WTC11 (cell line): Measurements from ENCODE around the gene INPP4B. TPM values are rescaled to one million over a fixed set of nuclear protein-coding genes. Genes with fewer than 3 reads are reported as not detected.

Experiments
- ATAC-seq: fragments of 200-7000 bp; cut with Tn5 transposase; 2 replicates; pipeline ENCODE4 v1.10.0; 2021; ENCODE audit warnings: mild to moderate bottlenecking, moderate library complexity
- CTCF ChIA-PET: fragments of 300-600 bp; sonication (Branson Sonifier 250); formaldehyde crosslinking; loops from one replicate; lab custom pipeline; 2021; ENCODE audit warnings: antibody characterized with exemption; lab: Charles Lee
- POLR2A ChIA-PET: fragments of 350-600 bp; sonication (Branson Sonifier 250); formaldehyde crosslinking; loops from one replicate; lab custom pipeline; 2021; ENCODE audit warnings: antibody characterized with exemption; lab: Charles Lee
- DNase-seq: peaks from one replicate; pipeline ENCODE4 v3.0.0; 2021; ENCODE audit warnings: low spot score
- H3K27ac Mint-ChIP-seq: 2 replicates; pipeline ENCODE4 v1.8.0; 2021; ENCODE audit warnings: mixed read lengths
- H3K27me3 Mint-ChIP-seq: 2 replicates; pipeline ENCODE4 v1.8.0; 2021; ENCODE audit warnings: low read depth, mild to moderate bottlenecking, moderate library complexity, mixed read lengths
- H3K36me3 Mint-ChIP-seq: 2 replicates; pipeline ENCODE4 v1.8.0; 2021; ENCODE audit warnings: mixed read lengths
- H3K4me1 Mint-ChIP-seq: 2 replicates; pipeline ENCODE4 v1.8.0; 2022; ENCODE audit warnings: mixed read lengths
- H3K4me3 Mint-ChIP-seq: 2 replicates; pipeline ENCODE4 v1.8.0; 2021; ENCODE audit warnings: mild to moderate bottlenecking, moderate library complexity, mixed read lengths
- H3K9me3 Mint-ChIP-seq: 2 replicates; pipeline ENCODE4 v1.8.0; 2021; ENCODE audit warnings: mixed read lengths
- AR ChIP-seq: fragments of 250-450 bp; sonication (Bioruptor Pico); IDR thresholded peaks from 2 replicates; pipeline ENCODE4 v1.9.0; 2021; ENCODE audit warnings: mild to moderate bottlenecking
- CBFB ChIP-seq: sonication (generic); formaldehyde crosslinking; IDR thresholded peaks from 2 replicates; pipeline ENCODE4 v1.8.1; 2022; ENCODE audit warnings: mild to moderate bottlenecking, low read depth, missing genetic modification reagents
- CTCF ChIP-seq: fragments of 200-600 bp; IDR thresholded peaks from 2 replicates; pipeline ENCODE4 v1.8.0; 2022; ENCODE audit warnings: antibody characterized with exemption
- E2F4 ChIP-seq: sonication (generic); formaldehyde crosslinking; IDR thresholded peaks from 2 replicates; pipeline ENCODE4 v1.8.1; 2022; ENCODE audit warnings: low read depth, mild to moderate bottlenecking, moderate library complexity, missing genetic modification reagents, borderline replicate concordance
- FOXJ3 ChIP-seq: sonication (generic); formaldehyde crosslinking; IDR thresholded peaks from 2 replicates; pipeline ENCODE4 v1.9.0; 2021; ENCODE audit warnings: missing genetic modification reagents, mild to moderate bottlenecking, borderline replicate concordance
- GABPB1 ChIP-seq: sonication (generic); formaldehyde crosslinking; IDR thresholded peaks from 2 replicates; pipeline ENCODE4 v1.8.1; 2023; ENCODE audit warnings: mild to moderate bottlenecking, missing genetic modification reagents
- HMGXB4 ChIP-seq: sonication (generic); formaldehyde crosslinking; IDR thresholded peaks from 2 replicates; pipeline ENCODE4 v1.8.1; 2023; ENCODE audit warnings: mild to moderate bottlenecking, moderate library complexity, missing genetic modification reagents
- JAZF1 ChIP-seq: fragments of 250-450 bp; sonication (Bioruptor Pico); IDR thresholded peaks from 2 replicates; pipeline ENCODE4 v1.9.0; 2021; ENCODE audit warnings: moderate library complexity, mild to moderate bottlenecking, inconsistent platforms
- MYBL2 ChIP-seq: sonication (generic); formaldehyde crosslinking; IDR thresholded peaks from 2 replicates; pipeline ENCODE4 v1.8.1; 2023; ENCODE audit warnings: mild to moderate bottlenecking, moderate library complexity, missing genetic modification reagents
- NFATC4 ChIP-seq: fragments of 250-450 bp; sonication (Bioruptor Pico); IDR thresholded peaks from 2 replicates; pipeline ENCODE4 v1.9.0; 2021; ENCODE audit warnings: mild to moderate bottlenecking
- NR3C1 ChIP-seq: sonication (generic); formaldehyde crosslinking; conservative IDR thresholded peaks from 2 replicates; pipeline ENCODE4 v1.8.1; 2023; ENCODE audit warnings: low read depth, mild to moderate bottlenecking, missing genetic modification reagents
- RORB ChIP-seq: fragments of 250-450 bp; sonication (Bioruptor Pico); IDR thresholded peaks from 2 replicates; pipeline ENCODE4 v1.9.0; 2021; ENCODE audit warnings: mild to moderate bottlenecking
- SOX15 ChIP-seq: fragments of 250-450 bp; sonication (Bioruptor Pico); IDR thresholded peaks from 2 replicates; pipeline ENCODE4 v1.9.0; 2021; ENCODE audit warnings: mild to moderate bottlenecking
- USF1 ChIP-seq: sonication (generic); formaldehyde crosslinking; IDR thresholded peaks from 2 replicates; pipeline ENCODE4 v1.8.0; 2022; ENCODE audit warnings: mild to moderate bottlenecking, missing genetic modification reagents
- total RNA-seq: library from RNA; stranded (reverse); gene quantifications from 3 replicates; pipeline ENCODE4 v1.2.3, GENCODE V29; 2021
- TF ChIP-seq, protein P1 (sequence below): sonication (generic); formaldehyde crosslinking; IDR thresholded peaks from 2 replicates; pipeline ENCODE4 v1.8.0; 2022; ENCODE audit warnings: mild to moderate bottlenecking, missing genetic modification reagents
- TF ChIP-seq, protein P2 (sequence below): sonication (generic); formaldehyde crosslinking; IDR thresholded peaks from 2 replicates; pipeline ENCODE4 v1.8.1; 2022; ENCODE audit warnings: mild to moderate bottlenecking, moderate library complexity, missing genetic modification reagents
- TF ChIP-seq, protein P3 (sequence below): sonication (generic); formaldehyde crosslinking; IDR thresholded peaks from 2 replicates; pipeline ENCODE4 v1.8.0; 2023; ENCODE audit warnings: mild to moderate bottlenecking, missing genetic modification reagents
- TF ChIP-seq, protein P4 (sequence below): sonication (generic); formaldehyde crosslinking; conservative IDR thresholded peaks from 2 replicates; pipeline ENCODE4 v1.8.1; 2022; ENCODE audit warnings: mild to moderate bottlenecking, missing genetic modification reagents

INPP4B gene
- total RNA-seq, 1 experiment from 2014 or later = 0.92 TPM

GRCh38 chr4:142168181-142168580 is 677.9 kb downstream of the INPP4B start (continued):
- no peak for TF ChIP-seq E2F4
- TF ChIP-seq, protein P1, sequence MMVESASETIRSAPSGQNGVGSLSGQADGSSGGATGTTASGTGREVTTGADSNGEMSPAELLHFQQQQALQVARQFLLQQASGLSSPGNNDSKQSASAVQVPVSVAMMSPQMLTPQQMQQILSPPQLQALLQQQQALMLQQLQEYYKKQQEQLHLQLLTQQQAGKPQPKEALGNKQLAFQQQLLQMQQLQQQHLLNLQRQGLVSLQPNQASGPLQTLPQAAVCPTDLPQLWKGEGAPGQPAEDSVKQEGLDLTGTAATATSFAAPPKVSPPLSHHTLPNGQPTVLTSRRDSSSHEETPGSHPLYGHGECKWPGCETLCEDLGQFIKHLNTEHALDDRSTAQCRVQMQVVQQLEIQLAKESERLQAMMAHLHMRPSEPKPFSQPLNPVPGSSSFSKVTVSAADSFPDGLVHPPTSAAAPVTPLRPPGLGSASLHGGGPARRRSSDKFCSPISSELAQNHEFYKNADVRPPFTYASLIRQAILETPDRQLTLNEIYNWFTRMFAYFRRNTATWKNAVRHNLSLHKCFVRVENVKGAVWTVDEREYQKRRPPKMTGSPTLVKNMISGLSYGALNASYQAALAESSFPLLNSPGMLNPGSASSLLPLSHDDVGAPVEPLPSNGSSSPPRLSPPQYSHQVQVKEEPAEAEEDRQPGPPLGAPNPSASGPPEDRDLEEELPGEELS (CRISPR knock-in tag) = no peak
- TF ChIP-seq USF1 = no peak

DNA sequence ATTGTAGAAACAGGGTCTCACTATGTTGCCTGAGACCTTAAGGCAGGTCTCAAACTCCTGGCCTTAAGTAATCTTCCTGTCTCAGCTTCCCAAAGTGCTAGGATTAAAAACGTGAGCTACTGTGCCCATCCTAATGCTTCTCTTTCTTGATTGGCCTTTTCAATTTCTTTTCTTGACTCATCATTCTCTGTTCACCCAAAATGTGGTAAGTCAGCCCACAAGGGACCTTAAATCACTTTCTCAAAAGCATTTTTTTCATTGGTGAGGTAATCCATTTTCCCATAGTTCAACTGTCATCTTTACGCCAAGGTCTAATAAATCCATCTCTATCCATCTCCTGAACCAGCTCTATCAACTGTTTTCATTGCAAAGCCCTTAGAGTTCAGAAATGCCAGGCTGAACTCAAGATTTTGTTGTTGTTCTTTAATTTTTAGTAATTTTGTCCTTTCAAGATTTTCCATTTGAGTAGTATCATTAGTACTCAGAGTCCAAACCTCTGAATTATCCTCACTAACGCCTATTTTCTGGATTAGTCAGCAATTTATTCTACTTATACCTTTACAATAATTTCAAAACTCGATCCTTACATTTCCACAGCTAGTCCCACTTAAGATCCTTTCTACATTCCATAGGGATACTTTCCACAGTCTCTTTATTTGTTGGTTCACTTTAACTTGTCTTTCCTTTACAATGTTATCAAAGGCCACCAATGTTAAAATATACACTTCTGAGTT is 681.2 kb downstream of the INPP4B start:
- no peak for DNase-seq
- Mint-ChIP-seq H3K27me3 (no peaks in the 10 kb centered on the region), H3K4me1 (peaks cover 3% of the 10 kb centered on the region; the same call in 1 of the 2 replicates), H3K27ac (no peak overlapping the region), H3K4me3 (no peak overlapping the region), H3K36me3 (no peaks in the 10 kb centered on the region), H3K9me3 (no peaks in the 10 kb centered on the region)
- TF ChIP-seq SOX15 (CRISPR knock-in tag) = no peak
- no peak for TF ChIP-seq NR3C1
- no peak for TF ChIP-seq CBFB (CRISPR knock-in tag)
- no peak for TF ChIP-seq USF1
- TF ChIP-seq NFATC4 = no peak
- TF ChIP-seq AR (CRISPR knock-in tag) = no peak
- TF ChIP-seq MYBL2 (CRISPR knock-in tag) = no peak
- TF ChIP-seq RORB (CRISPR knock-in tag) = no peak
- TF ChIP-seq JAZF1 (CRISPR knock-in tag) = no peak
- no peak for TF ChIP-seq HMGXB4
- TF ChIP-seq, protein P2, sequence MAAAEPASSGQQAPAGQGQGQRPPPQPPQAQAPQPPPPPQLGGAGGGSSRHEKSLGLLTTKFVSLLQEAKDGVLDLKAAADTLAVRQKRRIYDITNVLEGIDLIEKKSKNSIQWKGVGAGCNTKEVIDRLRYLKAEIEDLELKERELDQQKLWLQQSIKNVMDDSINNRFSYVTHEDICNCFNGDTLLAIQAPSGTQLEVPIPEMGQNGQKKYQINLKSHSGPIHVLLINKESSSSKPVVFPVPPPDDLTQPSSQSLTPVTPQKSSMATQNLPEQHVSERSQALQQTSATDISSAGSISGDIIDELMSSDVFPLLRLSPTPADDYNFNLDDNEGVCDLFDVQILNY (CRISPR knock-in tag) = no peak
- TF ChIP-seq, protein P3, sequence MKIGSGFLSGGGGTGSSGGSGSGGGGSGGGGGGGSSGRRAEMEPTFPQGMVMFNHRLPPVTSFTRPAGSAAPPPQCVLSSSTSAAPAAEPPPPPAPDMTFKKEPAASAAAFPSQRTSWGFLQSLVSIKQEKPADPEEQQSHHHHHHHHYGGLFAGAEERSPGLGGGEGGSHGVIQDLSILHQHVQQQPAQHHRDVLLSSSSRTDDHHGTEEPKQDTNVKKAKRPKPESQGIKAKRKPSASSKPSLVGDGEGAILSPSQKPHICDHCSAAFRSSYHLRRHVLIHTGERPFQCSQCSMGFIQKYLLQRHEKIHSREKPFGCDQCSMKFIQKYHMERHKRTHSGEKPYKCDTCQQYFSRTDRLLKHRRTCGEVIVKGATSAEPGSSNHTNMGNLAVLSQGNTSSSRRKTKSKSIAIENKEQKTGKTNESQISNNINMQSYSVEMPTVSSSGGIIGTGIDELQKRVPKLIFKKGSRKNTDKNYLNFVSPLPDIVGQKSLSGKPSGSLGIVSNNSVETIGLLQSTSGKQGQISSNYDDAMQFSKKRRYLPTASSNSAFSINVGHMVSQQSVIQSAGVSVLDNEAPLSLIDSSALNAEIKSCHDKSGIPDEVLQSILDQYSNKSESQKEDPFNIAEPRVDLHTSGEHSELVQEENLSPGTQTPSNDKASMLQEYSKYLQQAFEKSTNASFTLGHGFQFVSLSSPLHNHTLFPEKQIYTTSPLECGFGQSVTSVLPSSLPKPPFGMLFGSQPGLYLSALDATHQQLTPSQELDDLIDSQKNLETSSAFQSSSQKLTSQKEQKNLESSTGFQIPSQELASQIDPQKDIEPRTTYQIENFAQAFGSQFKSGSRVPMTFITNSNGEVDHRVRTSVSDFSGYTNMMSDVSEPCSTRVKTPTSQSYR (CRISPR knock-in tag) = no peak
- TF ChIP-seq, protein P4, sequence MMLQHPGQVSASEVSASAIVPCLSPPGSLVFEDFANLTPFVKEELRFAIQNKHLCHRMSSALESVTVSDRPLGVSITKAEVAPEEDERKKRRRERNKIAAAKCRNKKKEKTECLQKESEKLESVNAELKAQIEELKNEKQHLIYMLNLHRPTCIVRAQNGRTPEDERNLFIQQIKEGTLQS (CRISPR knock-in tag) = no peak
- TF ChIP-seq CTCF = no peak
- TF ChIP-seq FOXJ3 (CRISPR knock-in tag) = no peak
- no peak for TF ChIP-seq GABPB1 (CRISPR knock-in tag)
- no peak for ATAC-seq
- CTCF ChIA-PET = no interaction called here
- POLR2A ChIA-PET = no interaction called here
